Measurements from ENCODE around the gene ANKRD49. TPM values are rescaled to one million over a fixed set of nuclear protein-coding genes. Genes with fewer than 3 reads are reported as not detected.

ANKRD49 gene
- total RNA-seq, 6 experiments from 2014 or later = 4.4 to 6.6 (median 5.1) TPM

DNA sequence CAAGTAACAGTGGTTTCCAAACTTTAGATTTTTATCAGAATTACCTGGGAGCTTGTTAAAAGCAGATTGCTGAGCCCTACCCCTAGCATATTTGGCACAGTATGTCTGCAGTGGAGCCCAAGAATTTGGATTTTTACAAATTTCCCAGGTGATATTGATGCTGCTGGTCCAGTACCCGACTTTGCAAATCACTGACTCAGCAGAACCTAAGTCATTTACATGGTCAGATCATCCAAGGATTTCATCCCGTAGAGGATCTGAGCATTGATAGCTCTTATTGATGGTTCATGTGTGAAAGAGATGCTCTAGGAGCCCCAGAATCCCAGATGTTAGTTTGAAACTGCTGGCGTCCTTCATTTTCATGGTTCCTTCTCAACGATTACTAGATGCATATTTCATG lies 24.5 kb downstream of the ANKRD49 start:
- Histone ChIP-seq H3K9me3 (no peaks in the 10 kb centered on the region), H3K27me3 (no peaks in the 10 kb centered on the region), H3K27ac (no peak overlapping the region), H3K36me3 (no peaks in the 10 kb centered on the region), H3K4me3 (no peak overlapping the region), H3K4me1 (peaks cover 0 to 4% (median 1%) of the 10 kb centered on the region in 4 donors)
- intact Hi-C loops (cut with DNase I) = no loop called here
- DNase-seq (no peak), ATAC-seq (no peak)
- WGBS (ENCODE audit: insufficient coverage, low coverage, low lambda C conversion rate, missing lambda C conversion rate) = 35% methylated on average over 4 of the region's 4 CpGs
- no peak for TF ChIP-seq POLR2A (IDR thresholded peaks at IDR 0.05)
- TF ChIP-seq, protein P1, sequence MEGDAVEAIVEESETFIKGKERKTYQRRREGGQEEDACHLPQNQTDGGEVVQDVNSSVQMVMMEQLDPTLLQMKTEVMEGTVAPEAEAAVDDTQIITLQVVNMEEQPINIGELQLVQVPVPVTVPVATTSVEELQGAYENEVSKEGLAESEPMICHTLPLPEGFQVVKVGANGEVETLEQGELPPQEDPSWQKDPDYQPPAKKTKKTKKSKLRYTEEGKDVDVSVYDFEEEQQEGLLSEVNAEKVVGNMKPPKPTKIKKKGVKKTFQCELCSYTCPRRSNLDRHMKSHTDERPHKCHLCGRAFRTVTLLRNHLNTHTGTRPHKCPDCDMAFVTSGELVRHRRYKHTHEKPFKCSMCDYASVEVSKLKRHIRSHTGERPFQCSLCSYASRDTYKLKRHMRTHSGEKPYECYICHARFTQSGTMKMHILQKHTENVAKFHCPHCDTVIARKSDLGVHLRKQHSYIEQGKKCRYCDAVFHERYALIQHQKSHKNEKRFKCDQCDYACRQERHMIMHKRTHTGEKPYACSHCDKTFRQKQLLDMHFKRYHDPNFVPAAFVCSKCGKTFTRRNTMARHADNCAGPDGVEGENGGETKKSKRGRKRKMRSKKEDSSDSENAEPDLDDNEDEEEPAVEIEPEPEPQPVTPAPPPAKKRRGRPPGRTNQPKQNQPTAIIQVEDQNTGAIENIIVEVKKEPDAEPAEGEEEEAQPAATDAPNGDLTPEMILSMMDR (IDR thresholded peaks at IDR 0.05) = no peak

DNA sequence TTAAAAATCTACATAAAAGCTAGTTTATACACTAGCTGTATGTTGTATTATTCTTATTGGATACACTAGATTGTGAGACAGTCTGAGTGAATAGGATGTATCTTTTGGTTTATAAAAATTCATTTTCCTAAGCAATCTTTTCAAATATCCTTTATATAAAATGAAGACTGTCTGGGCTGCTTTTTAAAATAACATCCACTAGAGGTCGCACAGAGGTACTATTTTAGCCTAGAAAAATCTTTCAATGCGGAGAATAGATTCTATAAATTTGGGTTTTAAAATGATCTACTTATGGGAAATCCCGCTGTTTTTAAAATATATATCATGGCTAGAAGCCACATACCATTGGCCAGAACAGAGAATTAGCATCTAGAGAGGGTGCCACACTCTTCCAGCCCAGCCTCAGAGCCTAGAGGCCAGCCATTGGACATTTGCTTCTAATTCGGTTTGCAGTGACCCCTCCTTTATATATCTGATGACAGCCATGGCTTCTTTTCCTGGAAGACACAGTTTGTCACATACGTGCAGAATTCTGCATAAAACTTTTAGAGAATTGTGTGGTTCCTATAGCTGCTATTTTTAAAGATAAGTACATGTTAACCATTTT lies 25.8 kb downstream of the ANKRD49 start:
- no peak for DNase-seq
- intact Hi-C loops (cut with DNase I) = loop anchor here in 1 of 2 donors (10.0 kb wide), 1 partner anchor 75 kb away; no protein-coding TSS in a partner anchor
- H3K9me3 ChIP-seq = no peaks in the 10 kb centered on the region
- no peak overlapping the region for H3K27ac ChIP-seq
- H3K4me1 ChIP-seq = no peaks in the 10 kb centered on the region
- H3K27me3 ChIP-seq = no peaks in the 10 kb centered on the region
- H3K4me3 ChIP-seq = no peak overlapping the region
- 9% methylated on average over 5 of the region's 5 CpGs for WGBS (ENCODE audit: insufficient coverage, low coverage, low lambda C conversion rate, missing lambda C conversion rate)
- peak; percentile 58 to 83 (median 67) for ATAC-seq
- TF ChIP-seq POLR2A (IDR thresholded peaks at IDR 0.05) = no peak
- TF ChIP-seq, protein P1 (IDR thresholded peaks at IDR 0.05) = peak; percentile 62 to 72 (median 65)
- no peaks in the 10 kb centered on the region for H3K36me3 ChIP-seq

DNA sequence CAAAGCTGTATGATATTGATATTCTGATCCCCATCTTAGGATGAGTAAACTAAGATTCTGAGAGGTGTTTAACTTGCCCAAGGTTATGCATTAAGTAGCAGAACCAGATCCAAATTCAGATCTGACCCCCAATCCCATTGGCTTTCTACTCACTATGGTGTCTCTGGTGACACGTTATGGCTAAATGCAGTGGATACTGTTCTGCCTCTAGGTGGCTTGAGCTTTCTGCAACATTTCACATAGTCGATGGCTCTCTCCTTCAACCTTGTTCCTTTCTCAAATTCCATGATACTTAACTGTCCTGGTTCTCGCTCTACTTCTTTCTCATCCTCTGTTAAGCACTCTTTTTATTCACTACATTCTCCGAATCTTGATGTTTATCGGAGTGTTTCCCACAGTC lies 27.9 kb downstream of the ANKRD49 start:
- TF ChIP-seq, protein P1 (IDR thresholded peaks at IDR 0.05) = peak; percentile 23 to 38 (median 30)
- no peak for TF ChIP-seq POLR2A (IDR thresholded peaks at IDR 0.05)
- ATAC-seq (peak; percentile 26 to 73 (median 47)), DNase-seq (no peak)
- Histone ChIP-seq H3K4me3 (no peak overlapping the region), H3K27ac (no peak overlapping the region), H3K9me3 (no peaks in the 10 kb centered on the region), H3K27me3 (no peaks in the 10 kb centered on the region), H3K4me1 (no peaks in the 10 kb centered on the region), H3K36me3 (no peaks in the 10 kb centered on the region)
- 61% methylated on average over 5 of the region's 5 CpGs for WGBS (ENCODE audit: insufficient coverage, low coverage, low lambda C conversion rate, missing lambda C conversion rate)
- intact Hi-C loops (cut with DNase I) = loop anchor here in 1 of 2 donors (10.0 kb wide), 1 partner anchor 73 kb away; no protein-coding TSS in a partner anchor

DNA sequence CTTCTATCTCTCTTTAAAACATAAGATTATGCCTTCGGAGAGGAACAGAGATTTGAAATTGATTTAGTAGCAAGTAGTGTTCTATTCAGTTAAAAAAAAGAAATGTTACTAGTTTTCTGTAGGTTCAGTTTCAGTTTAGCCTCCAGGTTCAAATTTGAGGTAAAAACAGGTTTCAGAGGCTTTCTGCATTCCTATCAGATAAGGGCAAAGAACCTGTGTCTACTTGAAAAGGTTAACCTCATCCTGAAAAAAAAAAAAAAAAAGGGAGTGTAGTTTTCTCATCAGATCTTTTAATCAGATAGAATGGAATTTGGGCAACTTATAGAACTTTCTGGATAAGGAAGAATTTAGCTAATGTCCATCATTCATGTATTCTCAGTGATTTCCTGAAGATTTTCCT lies 30.6 kb downstream of the ANKRD49 start:
- no peak overlapping the region for H3K27ac ChIP-seq

More for the DNA sequence above, 30.6 kb downstream of the ANKRD49 start:
- no peak for TF ChIP-seq POLR2A (IDR thresholded peaks at IDR 0.05)
- TF ChIP-seq, protein P1 (IDR thresholded peaks at IDR 0.05) = no peak
- intact Hi-C loops (cut with DNase I) = loop anchor here in 1 of 2 donors (10.0 kb wide), 1 partner anchor 70 kb away; no protein-coding TSS in a partner anchor
- Histone ChIP-seq H3K27me3 (no peaks in the 10 kb centered on the region), H3K4me1 (no peaks in the 10 kb centered on the region), H3K4me3 (no peak overlapping the region), H3K36me3 (no peaks in the 10 kb centered on the region), H3K9me3 (no peaks in the 10 kb centered on the region)
- DNase-seq (no peak), ATAC-seq (no peak)
- WGBS (ENCODE audit: insufficient coverage, low coverage, low lambda C conversion rate, missing lambda C conversion rate) = 72% methylated on average over 1 of the region's 1 CpG
